Measurements from ENCODE around the gene WNT1.

DNA sequence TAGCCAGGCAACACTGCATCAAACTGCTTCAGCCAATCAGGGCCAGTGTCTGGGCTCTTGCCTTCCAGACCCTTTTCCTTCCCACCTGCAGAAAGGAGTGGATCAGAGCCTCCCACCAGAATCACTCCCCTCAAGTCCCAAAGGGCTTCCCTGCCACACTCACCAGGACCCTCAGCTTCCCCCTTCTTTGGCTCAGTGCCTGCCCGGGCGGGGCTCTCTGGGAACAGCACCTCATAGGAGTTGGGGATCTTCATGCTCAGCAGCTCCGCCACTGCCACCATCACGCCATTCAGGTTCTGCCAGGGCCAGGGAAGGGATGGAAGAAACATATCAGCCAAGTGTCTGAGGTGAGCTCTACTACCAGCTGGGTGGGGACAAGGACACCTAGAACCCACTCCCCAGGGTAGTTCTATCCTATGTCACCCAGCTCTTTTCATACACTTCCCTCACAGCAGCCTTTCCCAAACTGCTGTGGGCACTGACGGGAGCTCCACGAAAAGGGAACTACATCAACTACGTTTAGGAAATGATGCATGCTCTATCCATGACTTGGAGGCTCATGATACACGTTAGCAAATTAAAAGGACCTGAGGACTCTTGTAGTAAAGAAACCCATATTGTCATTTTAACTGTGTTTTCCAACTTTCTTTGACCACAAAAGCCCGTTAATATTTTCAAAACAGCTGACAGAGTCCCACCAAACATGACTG is 49.9 kb downstream of the WNT1 start:
- no peak for TF ChIP-seq CTCF (IDR thresholded peaks at IDR 0.05)
- no peak for TF ChIP-seq POLR2A (IDR thresholded peaks at IDR 0.05)
- no peak for TF ChIP-seq EP300 (IDR thresholded peaks at IDR 0.05)

Measured in ovary (tissue), 3 donors.